ENCODE measurements around the gene MSMO1. TPM values are rescaled to one million over a fixed set of nuclear protein-coding genes. Genes with fewer than 3 reads are reported as not detected.

Gene MSMO1
- total and polyA plus RNA-seq, 8 donors = 5.6 to 19.5 (median 10.9) TPM

DNA sequence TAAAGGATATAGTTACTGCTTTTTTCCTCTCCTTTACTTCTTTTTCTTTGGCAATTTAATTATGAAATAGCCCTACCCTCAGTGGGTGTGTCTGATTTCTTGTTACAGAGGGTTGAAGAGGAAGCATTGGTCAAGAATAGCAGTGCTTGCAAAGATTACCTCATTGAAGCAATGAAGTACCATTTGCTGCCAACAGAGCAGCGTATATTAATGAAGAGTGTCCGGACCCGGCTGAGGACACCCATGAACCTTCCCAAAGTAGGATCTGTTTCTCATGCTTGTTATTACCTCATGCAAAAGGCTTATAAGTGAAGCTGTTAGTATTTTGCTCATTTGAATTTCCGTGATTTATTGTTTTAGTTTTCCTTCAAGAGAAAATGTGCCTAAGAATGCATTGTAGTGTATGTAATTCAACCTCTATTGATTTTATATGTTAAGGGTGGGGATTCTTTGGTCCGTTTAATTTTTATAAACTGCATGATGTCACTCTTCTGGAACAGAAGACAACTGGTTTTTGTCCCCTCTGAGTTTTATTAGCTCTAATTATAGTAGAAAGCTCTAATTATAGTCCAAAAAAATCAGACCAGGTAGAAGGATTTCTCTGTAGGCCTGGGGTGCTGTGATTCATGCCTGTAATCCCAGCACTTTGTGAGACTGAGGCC is 27.9 kb upstream of the MSMO1 start:
- H3K9me3 ChIP-seq = no peaks in the 10 kb centered on the region
- TF ChIP-seq, protein P1, sequence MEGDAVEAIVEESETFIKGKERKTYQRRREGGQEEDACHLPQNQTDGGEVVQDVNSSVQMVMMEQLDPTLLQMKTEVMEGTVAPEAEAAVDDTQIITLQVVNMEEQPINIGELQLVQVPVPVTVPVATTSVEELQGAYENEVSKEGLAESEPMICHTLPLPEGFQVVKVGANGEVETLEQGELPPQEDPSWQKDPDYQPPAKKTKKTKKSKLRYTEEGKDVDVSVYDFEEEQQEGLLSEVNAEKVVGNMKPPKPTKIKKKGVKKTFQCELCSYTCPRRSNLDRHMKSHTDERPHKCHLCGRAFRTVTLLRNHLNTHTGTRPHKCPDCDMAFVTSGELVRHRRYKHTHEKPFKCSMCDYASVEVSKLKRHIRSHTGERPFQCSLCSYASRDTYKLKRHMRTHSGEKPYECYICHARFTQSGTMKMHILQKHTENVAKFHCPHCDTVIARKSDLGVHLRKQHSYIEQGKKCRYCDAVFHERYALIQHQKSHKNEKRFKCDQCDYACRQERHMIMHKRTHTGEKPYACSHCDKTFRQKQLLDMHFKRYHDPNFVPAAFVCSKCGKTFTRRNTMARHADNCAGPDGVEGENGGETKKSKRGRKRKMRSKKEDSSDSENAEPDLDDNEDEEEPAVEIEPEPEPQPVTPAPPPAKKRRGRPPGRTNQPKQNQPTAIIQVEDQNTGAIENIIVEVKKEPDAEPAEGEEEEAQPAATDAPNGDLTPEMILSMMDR (IDR thresholded peaks at IDR 0.05) = no peak
- intact Hi-C loops (cut with DNase I) = no loop called here
- H3K4me3 ChIP-seq = no peak overlapping the region
- 92 to 94% methylated on average over 5 of the region's 5 CpGs for WGBS, 2 donors
- no peaks in the 10 kb centered on the region for H3K27me3 ChIP-seq
- FAIRE-seq (no peak), DNase-seq (no peak), ATAC-seq (peak in 2 of 4 donors; percentile 41 to 53)
- H3K36me3 ChIP-seq = no peaks in the 10 kb centered on the region
- H3K4me1 ChIP-seq = peaks cover 0 to 10% (median 0%) of the 10 kb centered on the region in 3 donors
- H3K27ac ChIP-seq = no peak overlapping the region

DNA sequence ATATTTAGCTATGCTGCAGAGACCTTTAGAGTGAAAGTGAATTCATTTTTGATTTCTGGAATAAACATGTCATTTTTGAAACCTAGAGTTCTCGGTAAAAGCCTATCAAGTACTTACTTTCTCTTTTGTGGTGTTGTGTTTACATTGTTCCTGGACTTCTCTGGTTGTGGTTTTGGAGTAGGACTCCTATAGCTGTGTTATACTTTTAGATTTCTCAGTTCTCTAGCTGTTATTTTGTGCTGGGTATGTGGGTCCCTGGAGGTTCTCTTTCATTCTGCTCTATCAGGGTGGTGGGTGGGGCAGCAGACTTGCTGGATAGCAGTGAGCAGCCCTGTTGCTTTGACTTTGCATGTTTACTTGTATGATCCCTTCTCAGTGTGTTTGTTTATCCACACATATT is 25.6 kb upstream of the MSMO1 start:
- FAIRE-seq = no peak
- intact Hi-C loops (cut with DNase I) = no loop called here
- Histone ChIP-seq H3K4me1 (peaks cover 0 to 4% (median 0%) of the 10 kb centered on the region in 3 donors), H3K27me3 (no peaks in the 10 kb centered on the region), H3K9me3 (no peaks in the 10 kb centered on the region), H3K27ac (no peak overlapping the region), H3K4me3 (peak overlapping the region in 2 of 4 donors; percentile 1 to 2), H3K36me3 (no peaks in the 10 kb centered on the region)
- no peak for DNase-seq
- ATAC-seq = peak; percentile 31 to 82 (median 64)
- 1 to 9% methylated on average over 1 of the region's 1 CpG for WGBS, 2 donors
- TF ChIP-seq, protein P1 (IDR thresholded peaks at IDR 0.05) = no peak

DNA sequence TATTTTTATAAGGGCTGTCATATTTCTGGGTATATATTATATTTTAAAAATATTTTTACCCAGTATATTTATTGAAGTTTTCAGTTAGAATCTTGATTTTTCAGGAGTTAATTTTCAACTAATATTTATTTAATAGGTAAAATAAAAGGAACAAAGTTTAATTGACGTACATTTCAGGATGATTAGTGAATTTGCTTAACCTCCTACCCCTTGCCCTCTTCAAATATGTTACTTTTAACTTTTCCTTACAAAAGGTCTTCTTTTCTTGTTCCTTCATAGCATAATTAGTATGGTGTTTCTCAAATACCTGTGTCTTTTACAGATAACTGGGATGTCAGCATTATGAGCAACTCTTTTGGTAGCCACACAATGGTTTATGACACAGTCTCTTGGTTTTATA is 24.8 kb upstream of the MSMO1 start:
- no peak for DNase-seq
- no peaks in the 10 kb centered on the region for H3K36me3 ChIP-seq
- TF ChIP-seq, protein P1 (IDR thresholded peaks at IDR 0.05) = no peak
- no peaks in the 10 kb centered on the region for H3K9me3 ChIP-seq
- intact Hi-C loops (cut with DNase I) = no loop called here
- WGBS, 2 donors = 35 to 51% methylated on average over 1 of the region's 1 CpG
- peaks cover 0 to 4% (median 0%) of the 10 kb centered on the region in 3 donors for H3K4me1 ChIP-seq
- FAIRE-seq = no peak
- H3K27ac ChIP-seq = no peak overlapping the region
- H3K27me3 ChIP-seq = no peaks in the 10 kb centered on the region
- no peak overlapping the region for H3K4me3 ChIP-seq
- no peak for ATAC-seq

DNA sequence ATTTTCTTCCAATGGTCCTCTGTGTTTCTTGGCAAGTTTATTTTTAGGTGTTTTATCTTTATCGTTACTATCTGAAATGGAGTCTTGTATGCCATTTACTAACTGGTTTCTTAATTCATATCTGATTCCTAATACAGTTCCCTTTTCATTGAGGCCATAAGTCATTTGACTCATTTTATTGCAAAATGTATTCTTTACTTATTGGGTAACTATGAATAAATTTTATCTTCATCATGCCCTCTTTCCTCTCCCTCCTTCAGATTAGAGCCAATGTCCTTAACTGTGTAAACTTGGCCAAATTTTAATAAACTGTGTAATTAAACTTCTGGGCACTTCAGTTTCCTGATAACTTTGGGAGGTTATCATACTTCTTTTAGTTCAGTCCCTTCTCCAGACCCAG is 19.3 kb upstream of the MSMO1 start:
- Histone ChIP-seq H3K27me3 (no peaks in the 10 kb centered on the region), H3K36me3 (no peaks in the 10 kb centered on the region), H3K4me1 (no peaks in the 10 kb centered on the region), H3K27ac (no peak overlapping the region), H3K9me3 (no peaks in the 10 kb centered on the region), H3K4me3 (no peak overlapping the region)
- FAIRE-seq = no peak
- no peak for ATAC-seq
- 73 to 97% methylated on average over 1 of the region's 1 CpG for WGBS, 2 donors
- no peak for DNase-seq
- intact Hi-C loops (cut with DNase I) = no loop called here
- TF ChIP-seq, protein P1 (IDR thresholded peaks at IDR 0.05) = no peak

DNA sequence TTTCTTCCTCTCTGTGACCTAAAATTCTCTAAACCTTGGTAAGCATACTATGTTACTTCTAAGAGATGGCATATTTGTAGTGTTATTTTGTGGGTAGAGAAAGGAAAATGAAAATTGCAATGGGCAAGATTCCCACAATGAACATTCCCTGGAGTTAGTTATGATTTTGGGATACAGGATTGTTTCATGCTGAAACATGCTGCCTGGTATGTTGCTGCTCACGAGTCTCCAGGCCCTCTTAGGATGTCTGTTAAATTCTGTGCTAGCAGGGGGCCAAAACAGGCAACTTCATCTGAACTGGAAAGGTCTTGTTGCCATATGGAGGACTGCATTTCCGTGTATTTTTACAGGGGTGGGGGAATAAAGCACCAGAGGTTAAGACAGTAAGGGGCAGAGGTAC is 18.9 kb upstream of the MSMO1 start:
- TF ChIP-seq, protein P1 (IDR thresholded peaks at IDR 0.05) = no peak
- no peak for ATAC-seq
- Histone ChIP-seq H3K4me3 (no peak overlapping the region), H3K9me3 (no peaks in the 10 kb centered on the region), H3K4me1 (no peaks in the 10 kb centered on the region), H3K36me3 (no peaks in the 10 kb centered on the region), H3K27me3 (no peaks in the 10 kb centered on the region), H3K27ac (no peak overlapping the region)
- no peak for FAIRE-seq
- 93 to 98% methylated on average over 2 of the region's 2 CpGs for WGBS, 2 donors
- no peak for DNase-seq
- intact Hi-C loops (cut with DNase I) = no loop called here
